CD4-positive, alpha-beta T cell treated with Interleukin-15 for 1 hour (primary cell): Measurements from ENCODE around the gene RAP1GDS1.

ENCODE experiments used
- DNase-seq: peaks from one replicate; pipeline ENCODE4 v3.0.0-alpha.2; 2020

RAP1GDS1 gene

DNA sequence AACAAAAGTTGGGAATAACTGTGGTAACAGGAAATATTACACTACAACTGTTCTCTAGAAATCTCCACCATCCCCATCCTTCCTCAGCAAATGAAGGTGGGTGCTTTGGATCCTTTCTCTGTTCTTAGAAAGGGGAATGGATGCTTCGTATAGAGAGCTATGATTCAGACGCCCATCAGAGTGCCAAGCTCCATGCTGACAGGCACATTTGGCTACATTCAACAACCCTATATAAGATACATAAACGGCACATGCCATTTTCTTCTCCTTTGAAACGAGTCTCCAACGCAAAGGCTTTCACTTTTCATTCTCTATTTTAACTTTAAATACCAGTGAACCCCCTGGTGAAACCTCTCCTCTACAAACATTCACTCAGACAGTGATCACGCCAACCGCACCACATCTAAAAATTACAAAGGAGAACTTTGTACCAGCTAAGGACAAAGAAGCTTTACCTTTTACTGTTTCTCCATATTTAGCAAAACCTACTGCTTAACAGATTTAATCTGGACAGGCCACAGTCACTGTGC is 224.7 kb downstream of the RAP1GDS1 start:
- no peak for DNase-seq

DNA sequence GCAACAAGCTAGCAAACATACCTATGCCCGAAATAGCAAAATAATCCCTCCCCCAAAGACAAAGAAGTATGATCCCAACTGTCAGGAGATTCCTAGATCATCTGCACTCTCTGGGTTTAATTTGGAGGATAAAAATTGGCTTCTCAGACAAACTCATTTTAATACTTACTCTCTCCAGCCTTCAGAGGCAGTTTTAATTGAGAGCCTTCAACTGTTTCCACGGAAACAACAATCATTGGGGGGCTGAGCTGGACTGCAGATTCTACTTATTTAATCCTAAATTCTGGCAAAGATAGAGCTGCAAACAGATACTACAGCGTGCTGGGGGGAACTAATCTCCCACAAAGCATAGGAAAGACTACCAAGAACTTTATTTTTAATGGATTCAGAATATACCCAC is 229.1 kb downstream of the RAP1GDS1 start:
- no peak for DNase-seq

DNA sequence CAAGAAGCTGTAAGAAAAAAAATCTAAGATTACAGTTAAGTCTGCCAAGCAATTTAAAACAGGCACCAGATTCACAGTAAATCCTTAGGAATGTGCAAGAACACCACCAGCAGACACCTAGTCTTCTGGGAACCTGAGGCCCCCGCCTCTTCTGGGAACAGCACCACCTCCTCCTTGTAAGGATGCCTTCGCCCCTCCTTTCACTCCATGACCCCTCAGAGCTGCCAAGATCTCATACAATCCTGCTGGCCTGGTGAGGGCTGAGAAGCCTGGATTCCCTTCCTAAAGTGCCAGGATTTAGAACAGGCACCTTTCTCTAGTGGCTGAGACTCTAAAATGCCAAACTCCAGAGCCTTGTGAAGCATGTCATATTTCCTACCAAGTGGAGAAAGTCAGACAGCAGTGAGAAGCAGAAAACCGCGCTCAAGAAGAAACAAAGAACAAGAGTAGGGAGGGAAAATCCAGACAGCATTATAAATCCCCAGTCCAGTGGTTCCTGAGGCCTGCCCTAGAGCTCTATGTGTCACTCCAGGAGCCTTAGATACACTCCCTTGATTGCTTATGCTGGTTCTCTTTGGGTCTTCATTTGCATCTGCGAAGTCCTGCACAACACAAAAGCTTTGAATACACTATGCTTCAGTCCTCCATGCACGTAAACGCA is 230.8 kb downstream of the RAP1GDS1 start:
- no peak for DNase-seq

DNA sequence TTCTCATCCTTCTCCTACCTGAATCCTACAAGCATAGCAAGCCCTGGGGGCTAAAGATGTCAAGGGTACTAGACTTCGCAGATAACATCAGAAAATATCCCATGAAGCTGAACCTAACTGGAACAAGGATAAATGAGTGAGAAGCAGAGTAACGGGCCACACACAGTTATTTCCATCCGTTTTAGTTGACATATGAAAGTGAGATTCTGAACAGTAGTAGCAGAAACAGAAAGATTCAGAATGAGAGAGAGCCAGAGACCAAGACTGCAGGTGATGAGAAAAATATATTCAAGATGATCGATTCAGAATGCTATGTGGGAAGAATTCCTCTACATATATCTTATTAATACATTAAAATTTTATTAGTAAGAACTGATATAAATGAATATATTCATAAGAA is 232.1 kb downstream of the RAP1GDS1 start:
- DNase-seq = no peak
